K562 (cell line): Measurements from ENCODE around the gene TMEM141. TPM values are rescaled to one million over a fixed set of nuclear protein-coding genes. Genes with fewer than 3 reads are reported as not detected.

Experiments
- CREB3L1 ChIP-seq: fragments of 450-650 bp; IDR thresholded peaks from 2 replicates; pipeline ENCODE4 v1.6.1; 2014; ENCODE audit warnings: low read depth, mild to moderate bottlenecking, moderate library complexity, borderline replicate concordance
- EGR1 ChIP-seq: fragments of 450-650 bp; conservative IDR thresholded peaks from 2 replicates; pipeline ENCODE4 v1.6.1; 2017; ENCODE audit warnings: mild to moderate bottlenecking
- FOXA1 ChIP-seq: fragments of 450-650 bp; IDR thresholded peaks from 2 replicates; pipeline ENCODE4 v1.6.1; 2016; ENCODE audit warnings: mild to moderate bottlenecking, borderline replicate concordance
- PCBP2 ChIP-seq: fragments of 200-400 bp; formaldehyde crosslinking; IDR thresholded peaks from 2 replicates; pipeline ENCODE4 v1.6.1; 2018; ENCODE audit warnings: low read length, low read depth, mild to moderate bottlenecking, moderate library complexity; ENCODE audit not compliant: poor library complexity, severe bottlenecking
- PRDM10 ChIP-seq: fragments of 450-650 bp; IDR thresholded peaks from 2 replicates; pipeline ENCODE4 v1.6.1; 2018; ENCODE audit not compliant: partially characterized antibody
- RBM34 ChIP-seq: fragments of 200-400 bp; formaldehyde crosslinking; IDR thresholded peaks from 2 replicates; pipeline ENCODE4 v1.6.1; 2018; ENCODE audit warnings: low read length, borderline replicate concordance; ENCODE audit not compliant: insufficient read depth
- SETDB1 ChIP-seq: IDR thresholded peaks from one replicate; pipeline ENCODE4 v1.6.1; 2012; ENCODE audit warnings: low read length, control low read depth, inconsistent platforms
- SRSF1 ChIP-seq: fragments of 200-400 bp; formaldehyde crosslinking; IDR thresholded peaks from 2 replicates; pipeline ENCODE4 v1.6.1; 2017; ENCODE audit warnings: mild to moderate bottlenecking, low read depth, low read length, moderate library complexity
- SUPT5H ChIP-seq: fragments of 450-650 bp; IDR thresholded peaks from 2 replicates; pipeline ENCODE4 v1.6.1; 2016
- TAF15 ChIP-seq: fragments of 200-400 bp; formaldehyde crosslinking; IDR thresholded peaks from 2 replicates; pipeline ENCODE4 v1.6.1; 2017; ENCODE audit warnings: mild to moderate bottlenecking, low read depth, low read length, moderate library complexity
- ZFP1 ChIP-seq: fragments of 450-650 bp; formaldehyde crosslinking; IDR thresholded peaks from 2 replicates; pipeline ENCODE4 v1.4.0; 2020; ENCODE audit warnings: mild to moderate bottlenecking, mixed read lengths
- ZNF197 ChIP-seq: fragments of 200-800 bp; sonication (Bioruptor generic); IDR thresholded peaks from 2 replicates; pipeline ENCODE4 v1.6.1; 2016; ENCODE audit warnings: low read depth, missing genetic modification characterization, missing compliant biosample characterization
- ZNF217 ChIP-seq: sonication (generic); formaldehyde crosslinking; IDR thresholded peaks from 2 replicates; pipeline ENCODE4 v1.8.0; 2022; ENCODE audit warnings: mild to moderate bottlenecking, missing genetic modification reagents
- ZNF436 ChIP-seq: fragments of 250-450, 450-650 bp; sonication (Bioruptor Pico); formaldehyde crosslinking; IDR thresholded peaks from 2 replicates; pipeline ENCODE4 v1.7.0; 2020; ENCODE audit warnings: mild to moderate bottlenecking
- polyA plus RNA-seq, 8 experiments: library from polyadenylated mRNA; depleted of rRNA in 4 of 8; stranded (reverse) in 5 of 8; unstranded in 3 of 8; fragments of >200 nt; fragmentation: Nextera tagmentation in 2 of 8; fragmentation: Illumina TruSeq in 1 of 8; extraction: Ambion mirVana in 2 of 8; extraction: Trizol in 1 of 8; gene quantifications; 2 replicates each; pipeline versions ENCODE4 v1.2.1 to v1.2.3, GENCODE V29; 2011 to 2014; ENCODE audit warnings: inconsistent platforms in 1 of 8, missing spikeins in 1 of 8
- total RNA-seq, 7 experiments: library from RNA; depleted of rRNA in 6 of 7; stranded (reverse); fragments of >200 nt in 6 of 7; fragmentation: Illumina TruSeq in 2 of 7; extraction: Trizol in 2 of 7; gene quantifications; 2 replicates each; pipeline versions ENCODE4 v1.2.1 to v1.2.3, GENCODE V29; 2011 to 2021; ENCODE audit warnings: low replicate concordance in 1 of 7
- TF ChIP-seq, protein P1 (sequence below): sonication (generic); formaldehyde crosslinking; IDR thresholded peaks from 2 replicates; pipeline ENCODE4 v1.8.0; 2023; ENCODE audit warnings: missing genetic modification reagents, mild to moderate bottlenecking, borderline replicate concordance
- TF ChIP-seq, protein P2 (sequence below): fragments of 450-650 bp; formaldehyde crosslinking; IDR thresholded peaks from 2 replicates; pipeline ENCODE4 v1.4.0; 2022; ENCODE audit warnings: missing genetic modification characterization

The TMEM141 gene
- total and polyA plus RNA-seq, 9 of the 15 experiments (the other 6 are each of a cell fraction or from before 2014, with no cell fraction given) = 21.5 to 123 (median 74.8) TPM

GRCh38 chr9:136784997-136785361 is 6.2 kb upstream of the TMEM141 start (continued):
- TF ChIP-seq, protein P1, sequence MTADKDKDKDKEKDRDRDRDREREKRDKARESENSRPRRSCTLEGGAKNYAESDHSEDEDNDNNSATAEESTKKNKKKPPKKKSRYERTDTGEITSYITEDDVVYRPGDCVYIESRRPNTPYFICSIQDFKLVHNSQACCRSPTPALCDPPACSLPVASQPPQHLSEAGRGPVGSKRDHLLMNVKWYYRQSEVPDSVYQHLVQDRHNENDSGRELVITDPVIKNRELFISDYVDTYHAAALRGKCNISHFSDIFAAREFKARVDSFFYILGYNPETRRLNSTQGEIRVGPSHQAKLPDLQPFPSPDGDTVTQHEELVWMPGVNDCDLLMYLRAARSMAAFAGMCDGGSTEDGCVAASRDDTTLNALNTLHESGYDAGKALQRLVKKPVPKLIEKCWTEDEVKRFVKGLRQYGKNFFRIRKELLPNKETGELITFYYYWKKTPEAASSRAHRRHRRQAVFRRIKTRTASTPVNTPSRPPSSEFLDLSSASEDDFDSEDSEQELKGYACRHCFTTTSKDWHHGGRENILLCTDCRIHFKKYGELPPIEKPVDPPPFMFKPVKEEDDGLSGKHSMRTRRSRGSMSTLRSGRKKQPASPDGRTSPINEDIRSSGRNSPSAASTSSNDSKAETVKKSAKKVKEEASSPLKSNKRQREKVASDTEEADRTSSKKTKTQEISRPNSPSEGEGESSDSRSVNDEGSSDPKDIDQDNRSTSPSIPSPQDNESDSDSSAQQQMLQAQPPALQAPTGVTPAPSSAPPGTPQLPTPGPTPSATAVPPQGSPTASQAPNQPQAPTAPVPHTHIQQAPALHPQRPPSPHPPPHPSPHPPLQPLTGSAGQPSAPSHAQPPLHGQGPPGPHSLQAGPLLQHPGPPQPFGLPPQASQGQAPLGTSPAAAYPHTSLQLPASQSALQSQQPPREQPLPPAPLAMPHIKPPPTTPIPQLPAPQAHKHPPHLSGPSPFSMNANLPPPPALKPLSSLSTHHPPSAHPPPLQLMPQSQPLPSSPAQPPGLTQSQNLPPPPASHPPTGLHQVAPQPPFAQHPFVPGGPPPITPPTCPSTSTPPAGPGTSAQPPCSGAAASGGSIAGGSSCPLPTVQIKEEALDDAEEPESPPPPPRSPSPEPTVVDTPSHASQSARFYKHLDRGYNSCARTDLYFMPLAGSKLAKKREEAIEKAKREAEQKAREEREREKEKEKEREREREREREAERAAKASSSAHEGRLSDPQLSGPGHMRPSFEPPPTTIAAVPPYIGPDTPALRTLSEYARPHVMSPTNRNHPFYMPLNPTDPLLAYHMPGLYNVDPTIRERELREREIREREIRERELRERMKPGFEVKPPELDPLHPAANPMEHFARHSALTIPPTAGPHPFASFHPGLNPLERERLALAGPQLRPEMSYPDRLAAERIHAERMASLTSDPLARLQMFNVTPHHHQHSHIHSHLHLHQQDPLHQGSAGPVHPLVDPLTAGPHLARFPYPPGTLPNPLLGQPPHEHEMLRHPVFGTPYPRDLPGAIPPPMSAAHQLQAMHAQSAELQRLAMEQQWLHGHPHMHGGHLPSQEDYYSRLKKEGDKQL (CRISPR knock-in tag) = no peak
- TF ChIP-seq CREB3L1 (peak; percentile 36; the same call in 1 of the 2 replicates), EGR1 (no peak), PCBP2 (no peak), ZFP1 (no peak), SRSF1 (no peak), RBM34 (no peak), SETDB1 (no peak), PRDM10 (no peak), ZNF436 (CRISPR knock-in tag) (no peak), FOXA1 (no peak), ZNF197 (CRISPR knock-in tag) (no peak), SUPT5H (0 out of 2 replicates have a peak, but pooled peaks have one; percentile 47), ZNF217 (no peak), TAF15 (no peak)
- TF ChIP-seq, protein P2, sequence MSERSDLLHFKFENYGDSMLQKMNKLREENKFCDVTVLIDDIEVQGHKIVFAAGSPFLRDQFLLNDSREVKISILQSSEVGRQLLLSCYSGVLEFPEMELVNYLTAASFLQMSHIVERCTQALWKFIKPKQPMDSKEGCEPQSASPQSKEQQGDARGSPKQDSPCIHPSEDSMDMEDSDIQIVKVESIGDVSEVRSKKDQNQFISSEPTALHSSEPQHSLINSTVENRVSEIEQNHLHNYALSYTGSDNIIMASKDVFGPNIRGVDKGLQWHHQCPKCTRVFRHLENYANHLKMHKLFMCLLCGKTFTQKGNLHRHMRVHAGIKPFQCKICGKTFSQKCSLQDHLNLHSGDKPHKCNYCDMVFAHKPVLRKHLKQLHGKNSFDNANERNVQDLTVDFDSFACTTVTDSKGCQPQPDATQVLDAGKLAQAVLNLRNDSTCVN (CRISPR knock-in tag) = no peak
